HG02759 (cell line): ENCODE data around the gene LRFN2.

Experiments used
- ATAC-seq: cut with Tn5 transposase; IDR thresholded peaks from one replicate; pipeline ENCODE4 v1.9.1; 2021; ENCODE audit warnings: mild to moderate bottlenecking, moderate library complexity; ENCODE audit not compliant: unreplicated experiment

LRFN2 gene

DNA sequence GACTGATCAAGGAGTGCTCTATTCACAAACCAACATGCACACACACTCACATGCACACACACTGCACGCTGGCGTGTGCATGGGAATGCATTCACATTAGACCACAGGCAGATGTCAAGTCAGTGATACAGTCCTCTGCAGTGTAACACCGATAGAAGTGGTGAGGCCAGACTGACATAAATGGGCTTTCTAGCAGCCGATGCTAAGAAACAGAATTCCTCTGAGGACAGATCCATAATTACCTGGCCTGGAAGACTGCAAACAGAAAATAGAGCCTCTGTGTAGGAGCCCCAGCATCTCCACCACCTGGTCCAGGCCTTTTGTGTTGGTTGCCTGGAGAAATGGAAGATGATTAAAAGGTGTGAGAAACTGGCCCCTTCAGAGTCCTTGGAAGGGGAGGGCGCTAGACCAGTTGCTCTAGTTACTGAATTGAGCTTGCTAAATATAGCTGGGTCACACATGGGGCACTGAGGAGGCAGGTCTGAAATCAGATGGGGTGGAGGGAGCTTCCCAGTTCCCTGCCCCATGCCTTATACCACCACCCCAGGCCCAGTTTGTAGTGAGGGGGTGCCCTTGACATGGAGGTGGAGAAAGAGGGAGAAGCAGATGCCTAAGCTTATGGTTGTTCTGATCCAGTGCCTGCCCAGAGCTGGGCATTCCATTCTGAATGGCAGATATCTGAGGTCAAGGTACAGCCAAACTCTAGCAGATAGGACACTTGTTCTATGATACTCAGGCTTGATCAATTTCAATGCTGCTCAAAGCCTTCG is 233.8 kb downstream of the LRFN2 start:
- ATAC-seq: no peak

- ATAC-seq: no peak
Measured at GRCh38 chr6:40352527-40353170, 234.5 kb downstream of the LRFN2 start.

- ATAC-seq: no peak
Measured at GRCh38 chr6:40352006-40352405, 235.2 kb downstream of the LRFN2 start.

DNA sequence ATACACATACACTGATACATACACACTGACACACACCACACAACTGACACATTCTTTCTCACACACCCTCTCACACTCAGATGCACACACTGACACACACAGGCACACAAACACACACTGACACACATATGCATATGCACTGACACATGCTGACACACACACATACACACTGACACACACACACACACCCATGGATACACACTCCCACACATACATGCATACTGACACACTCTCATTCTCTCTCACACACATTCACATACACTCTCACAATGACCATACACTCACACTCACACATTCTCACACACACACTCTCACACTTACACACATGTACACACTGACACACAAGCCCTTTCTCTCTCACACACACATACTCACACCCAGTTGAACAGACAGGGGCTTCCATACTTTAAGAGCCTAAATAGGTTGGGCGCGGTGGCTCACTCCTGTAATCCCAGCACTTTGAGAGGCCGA is 236.4 kb downstream of the LRFN2 start:
- ATAC-seq: no peak

DNA sequence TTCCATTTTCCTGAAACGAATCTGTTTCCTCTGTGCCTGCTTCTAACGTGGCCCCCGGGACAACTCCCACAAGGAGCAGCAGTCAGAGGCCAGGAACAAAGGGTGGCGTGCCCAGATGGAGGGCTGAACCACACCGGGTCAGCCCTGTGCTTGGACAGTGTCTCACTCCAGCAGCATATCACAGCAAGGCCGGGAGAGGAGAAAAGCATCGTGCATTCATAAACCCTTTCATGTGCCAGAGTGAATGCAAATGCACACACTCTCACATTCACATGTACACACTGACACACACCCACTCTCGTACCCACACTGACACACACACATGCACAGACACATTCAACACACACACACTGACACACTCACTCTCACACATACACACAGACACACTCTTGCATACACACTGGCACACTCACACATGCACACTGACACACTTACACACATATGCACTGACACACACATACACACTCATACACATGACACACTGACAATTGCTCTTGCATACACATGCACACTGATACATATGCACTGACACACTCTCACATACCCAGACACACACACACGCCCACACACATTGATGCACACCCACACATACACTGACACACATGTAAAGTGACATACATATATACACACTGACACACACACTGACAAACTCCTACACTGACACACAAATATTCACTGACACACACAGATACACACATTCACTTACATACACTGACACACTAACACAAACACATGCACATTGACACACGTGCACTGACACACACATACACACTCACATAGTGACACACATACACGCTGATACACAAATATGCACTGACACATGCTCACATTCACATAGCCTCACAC is 237.0 kb downstream of the LRFN2 start:
- no peak for ATAC-seq

GRCh38 chr6:40349123-40349900 is 237.9 kb downstream of the LRFN2 start:
- no peak for ATAC-seq

DNA sequence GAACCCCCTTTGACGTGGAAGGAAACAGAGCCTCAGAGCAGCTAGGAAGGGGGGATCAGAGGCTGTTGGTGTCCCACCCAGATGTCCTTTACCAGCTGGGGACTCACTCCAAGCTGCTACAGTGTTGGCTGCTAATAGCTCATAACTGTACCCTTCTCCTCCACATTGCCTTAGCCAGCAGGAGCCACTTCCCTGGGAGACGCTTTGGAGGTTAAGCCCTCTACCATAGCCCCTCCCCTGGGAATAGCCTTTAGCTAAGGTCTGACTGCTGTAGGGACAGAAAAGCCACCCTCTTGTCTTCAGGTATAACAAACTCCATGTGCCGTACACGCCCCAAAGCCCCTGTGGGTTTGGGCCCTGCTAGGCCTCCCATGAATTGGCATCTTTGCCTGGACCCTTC is 238.6 kb downstream of the LRFN2 start:
- no peak for ATAC-seq

DNA sequence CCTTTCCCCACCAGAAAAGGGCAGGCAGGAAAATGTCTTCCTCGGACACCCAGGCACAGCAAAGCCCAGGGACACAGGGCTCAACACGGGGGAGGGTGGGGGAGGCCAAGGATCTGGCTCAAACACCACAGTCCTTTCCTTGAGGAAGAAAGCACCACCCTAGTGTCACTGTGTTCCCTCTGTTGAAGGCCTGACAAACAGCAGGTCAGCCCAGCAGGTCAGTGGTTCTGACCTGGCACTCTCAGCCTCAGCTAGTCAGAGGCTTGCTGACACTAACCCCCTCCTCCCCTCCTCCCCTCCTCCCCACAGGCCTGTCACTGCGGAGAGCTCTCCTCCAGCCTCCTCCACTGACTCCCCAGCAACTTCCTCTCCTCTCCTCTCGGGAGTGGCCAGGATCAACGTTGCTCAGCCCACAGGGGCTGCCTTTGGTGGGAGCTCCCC is 239.6 kb downstream of the LRFN2 start:
- ATAC-seq: no peak

GRCh38 chr6:40346246-40346645 is 240.9 kb downstream of the LRFN2 start:
- ATAC-seq: no peak

GRCh38 chr6:40344566-40345167 is 242.5 kb downstream of the LRFN2 start:
- no peak for ATAC-seq

DNA sequence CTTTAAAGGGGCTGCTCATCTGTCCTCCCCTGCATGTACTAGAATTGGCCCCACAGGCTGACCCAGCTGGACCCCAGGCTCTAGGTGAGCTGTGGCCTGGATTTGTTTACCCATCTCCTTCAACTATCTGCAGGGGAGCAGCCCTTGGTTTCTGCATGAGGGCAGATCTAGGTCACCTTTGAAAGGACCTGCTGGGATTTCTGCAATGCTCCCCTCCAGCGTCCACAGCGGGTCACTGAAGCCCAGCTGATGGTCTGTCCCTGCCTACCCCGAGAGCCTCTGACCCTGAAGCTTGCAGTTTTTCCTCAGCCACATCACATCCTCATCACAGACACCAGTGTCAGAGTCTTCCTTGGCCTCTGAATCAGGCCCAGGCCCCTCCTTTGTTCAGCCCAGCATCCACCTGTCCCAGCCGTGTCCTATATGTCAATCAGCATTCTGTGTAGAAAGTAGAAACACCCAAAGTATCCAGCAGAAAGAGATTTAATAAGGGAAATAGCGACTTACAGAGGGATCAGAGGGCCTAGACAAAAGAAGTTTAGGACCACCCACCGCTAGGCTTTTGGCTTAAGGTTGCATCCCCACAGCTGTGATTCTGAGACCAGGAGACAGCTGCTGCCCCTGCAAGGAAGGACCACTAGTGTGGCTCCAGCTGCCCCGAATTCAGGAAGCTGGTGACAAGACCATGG is 243.1 kb downstream of the LRFN2 start:
- no peak for ATAC-seq

DNA sequence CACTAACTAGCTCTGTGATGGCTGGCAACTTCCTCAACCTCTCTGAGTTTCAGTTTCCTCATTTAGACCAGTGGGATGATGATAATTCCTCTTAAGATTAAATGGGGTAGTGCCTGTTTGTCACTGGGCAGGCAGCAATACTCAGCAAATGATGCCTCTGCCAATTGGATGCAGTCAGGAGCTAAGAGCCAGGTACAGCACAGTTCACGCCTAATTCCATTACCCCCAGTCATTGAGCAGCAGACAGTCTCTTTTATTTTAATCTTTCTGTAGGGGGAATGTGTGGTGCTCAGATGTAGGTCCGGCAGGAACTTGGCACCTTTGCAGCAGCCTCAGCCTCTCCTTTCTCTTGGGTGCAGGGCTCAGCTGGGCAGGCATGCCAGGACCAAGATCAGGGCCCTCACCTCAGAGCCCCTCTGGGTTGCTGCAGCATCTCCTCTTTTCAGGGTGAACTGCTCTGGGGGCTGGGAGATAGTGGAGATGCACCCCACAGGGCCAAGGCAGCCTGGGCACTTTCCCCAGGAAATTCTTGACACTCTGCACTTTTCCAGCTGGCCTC is 243.8 kb downstream of the LRFN2 start:
- no peak for ATAC-seq

DNA sequence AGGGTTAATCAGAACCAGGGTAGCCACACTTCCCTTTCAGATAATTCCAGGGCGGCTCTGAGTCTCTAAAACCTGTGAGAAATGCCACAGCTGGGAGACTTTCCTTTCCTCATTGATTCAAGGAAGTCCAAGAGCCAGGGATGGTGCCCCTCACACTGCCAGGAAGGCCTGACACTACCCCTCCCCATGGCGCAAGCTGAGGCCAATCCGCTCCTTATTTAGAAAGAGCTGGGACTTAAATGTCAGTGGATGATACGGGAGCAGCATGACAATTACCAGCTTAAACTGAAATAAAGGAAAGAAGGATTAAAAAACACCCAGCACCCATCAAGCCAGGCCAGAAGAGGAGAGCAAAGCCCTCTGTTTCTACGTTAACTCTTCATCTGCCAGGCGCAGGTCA is 244.4 kb downstream of the LRFN2 start:
- ATAC-seq: no peak

DNA sequence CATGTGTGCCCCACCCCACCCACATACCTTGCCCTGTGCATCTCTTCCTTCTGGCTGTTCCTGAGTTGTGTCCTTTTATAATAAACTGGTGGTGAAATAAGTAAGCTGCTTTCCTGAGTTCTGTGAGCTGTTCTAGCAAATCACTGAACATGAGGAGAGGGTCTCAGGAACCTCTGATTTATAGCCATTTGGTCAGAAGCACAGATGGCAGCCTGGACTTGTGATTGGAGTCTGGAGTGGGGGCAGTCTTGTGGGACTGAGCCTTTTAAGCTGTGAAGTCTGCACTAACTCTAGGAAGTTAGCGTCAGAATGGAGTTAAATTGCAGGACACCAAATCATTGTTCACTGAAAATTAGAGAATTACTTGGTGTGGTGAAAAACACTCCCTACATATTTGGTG is 245.4 kb downstream of the LRFN2 start:
- no peak for ATAC-seq
